ENCODE results near the gene NPRL2. TPM values are rescaled to one million over a fixed set of nuclear protein-coding genes. Genes with fewer than 3 reads are reported as not detected.

NPRL2 gene
- total and polyA plus RNA-seq, 2 experiments from 2014 or later = 22.3 to 27.7 TPM

DNA sequence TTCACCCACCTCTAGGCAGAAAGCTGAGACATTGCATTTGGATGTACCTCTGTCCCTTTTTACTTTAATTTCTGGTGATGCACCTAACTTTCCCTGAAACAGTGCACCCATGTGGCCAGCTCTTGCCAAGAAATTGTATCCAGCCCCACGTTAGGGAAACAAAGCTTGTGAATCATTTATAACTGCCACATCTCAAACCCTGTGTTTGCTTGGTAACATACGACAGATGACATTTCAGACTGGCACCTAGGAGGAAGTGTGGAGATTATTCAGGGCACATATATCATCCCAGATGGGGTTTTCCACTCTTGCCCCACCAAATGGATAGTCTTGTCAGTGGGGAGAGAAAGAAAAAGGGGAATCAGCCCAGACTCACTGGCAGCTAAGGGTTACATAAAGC lies 2.2 kb upstream of the NPRL2 start:
- H3K4me3 ChIP-seq = no peak overlapping the region
- H3K27ac ChIP-seq (ENCODE audit: low read depth) = no peak overlapping the region
- peaks cover 5% of the 10 kb centered on the region; the same call in 1 of the 2 replicates for H3K4me1 ChIP-seq (ENCODE audit: insufficient read depth)
- H3K4me2 ChIP-seq = no peak overlapping the region
- no peaks in the 10 kb centered on the region for H3K9me3 Mint-ChIP-seq
- H3K36me3 Mint-ChIP-seq (ENCODE audit: low read depth) = peaks cover 13% of the 10 kb centered on the region
- ATAC-seq (no peak), DNase-seq (ENCODE audit: low spot score) (no peak)
- no peaks in the 10 kb centered on the region for H3K27me3 ChIP-seq (ENCODE audit: insufficient read depth)
- no peaks in the 10 kb centered on the region for H3K36me3 ChIP-seq (ENCODE audit: insufficient read depth)
- H3K4me3 Mint-ChIP-seq = no peak overlapping the region
- H3K4me1 Mint-ChIP-seq = peaks cover 20% of the 10 kb centered on the region
- H3K79me2 ChIP-seq (replicated peaks; ENCODE audit: insufficient read depth) = peaks cover 11% of the 10 kb centered on the region
- H3K27ac Mint-ChIP-seq = no peak overlapping the region
- peak; percentile 42 to 44 for TF ChIP-seq CTCF (conservative IDR thresholded peaks at IDR 0.05; ENCODE audit: low read depth in 2 of 2)
- TF ChIP-seq POLR2AphosphoS5 (IDR thresholded peaks at IDR 0.05; ENCODE audit: low read depth) = no peak
- 0 out of 2 replicates have a peak, but pooled peaks cover 2% of the 10 kb centered on the region for H3F3A ChIP-seq (replicated peaks; ENCODE audit: low read depth)
- H3K9me2 ChIP-seq (ENCODE audit: insufficient read depth) = no peaks in the 10 kb centered on the region
- H3K27me3 Mint-ChIP-seq (ENCODE audit: insufficient read depth, low read depth, poor library complexity) = peaks cover 5% of the 10 kb centered on the region
- H2AFZ ChIP-seq = no peak overlapping the region
- H4K20me1 ChIP-seq (replicated peaks; ENCODE audit: insufficient read depth) = peaks cover 23% of the 10 kb centered on the region

- ATAC-seq (no peak), DNase-seq (ENCODE audit: low spot score) (no peak)
- Mint-ChIP-seq H3K27ac (no peak overlapping the region), H3K4me3 (peak overlapping the region; percentile 95), H3K27me3 (ENCODE audit: insufficient read depth, low read depth, poor library complexity) (peaks cover 7% of the 10 kb centered on the region), H3K9me3 (no peaks in the 10 kb centered on the region), H3K4me1 (peaks cover 13% of the 10 kb centered on the region), H3K36me3 (ENCODE audit: low read depth) (peaks cover 12% of the 10 kb centered on the region)
- no peaks in the 10 kb centered on the region; the same call in 1 of the 2 replicates for H3K79me2 ChIP-seq (replicated peaks; ENCODE audit: insufficient read depth)
- H3K4me1 ChIP-seq (ENCODE audit: insufficient read depth) = peaks cover 3% of the 10 kb centered on the region; the same call in 1 of the 2 replicates
- no peak overlapping the region for H3K27ac ChIP-seq (ENCODE audit: low read depth)
- peak overlapping the region; percentile 58; the same call in 1 of the 2 replicates for H2AFZ ChIP-seq
- H3F3A ChIP-seq (replicated peaks; ENCODE audit: low read depth) = 0 out of 2 replicates have a peak, but pooled peaks cover 2% of the 10 kb centered on the region
- peaks cover 6% of the 10 kb centered on the region; the same call in 1 of the 2 replicates for H3K27me3 ChIP-seq (ENCODE audit: insufficient read depth)
- peak overlapping the region; percentile 67 for H3K4me3 ChIP-seq
- H4K20me1 ChIP-seq (replicated peaks; ENCODE audit: insufficient read depth) = peaks cover 9% of the 10 kb centered on the region; the same call in 1 of the 2 replicates
- peak overlapping the region; percentile 99 for H3K4me2 ChIP-seq
- no peaks in the 10 kb centered on the region for H3K9me2 ChIP-seq (ENCODE audit: insufficient read depth)
- H3K36me3 ChIP-seq (ENCODE audit: insufficient read depth) = no peaks in the 10 kb centered on the region
- TF ChIP-seq CREB1 (CRISPR knock-in tag; IDR thresholded peaks at IDR 0.05; ENCODE audit: low read depth) (no peak), REST (IDR thresholded peaks at IDR 0.05; ENCODE audit: unreplicated experiment) (no peak), POLR2AphosphoS5 (IDR thresholded peaks at IDR 0.05; ENCODE audit: low read depth) (no peak), CTCF (conservative IDR thresholded peaks at IDR 0.05; ENCODE audit: low read depth in 2 of 2) (no peak), EZH2phosphoT487 (IDR thresholded peaks at IDR 0.05; ENCODE audit: unreplicated experiment) (no peak), NANOG (IDR thresholded peaks at IDR 0.05; ENCODE audit: borderline replicate concordance) (no peak)
- TF ChIP-seq, protein P1, sequence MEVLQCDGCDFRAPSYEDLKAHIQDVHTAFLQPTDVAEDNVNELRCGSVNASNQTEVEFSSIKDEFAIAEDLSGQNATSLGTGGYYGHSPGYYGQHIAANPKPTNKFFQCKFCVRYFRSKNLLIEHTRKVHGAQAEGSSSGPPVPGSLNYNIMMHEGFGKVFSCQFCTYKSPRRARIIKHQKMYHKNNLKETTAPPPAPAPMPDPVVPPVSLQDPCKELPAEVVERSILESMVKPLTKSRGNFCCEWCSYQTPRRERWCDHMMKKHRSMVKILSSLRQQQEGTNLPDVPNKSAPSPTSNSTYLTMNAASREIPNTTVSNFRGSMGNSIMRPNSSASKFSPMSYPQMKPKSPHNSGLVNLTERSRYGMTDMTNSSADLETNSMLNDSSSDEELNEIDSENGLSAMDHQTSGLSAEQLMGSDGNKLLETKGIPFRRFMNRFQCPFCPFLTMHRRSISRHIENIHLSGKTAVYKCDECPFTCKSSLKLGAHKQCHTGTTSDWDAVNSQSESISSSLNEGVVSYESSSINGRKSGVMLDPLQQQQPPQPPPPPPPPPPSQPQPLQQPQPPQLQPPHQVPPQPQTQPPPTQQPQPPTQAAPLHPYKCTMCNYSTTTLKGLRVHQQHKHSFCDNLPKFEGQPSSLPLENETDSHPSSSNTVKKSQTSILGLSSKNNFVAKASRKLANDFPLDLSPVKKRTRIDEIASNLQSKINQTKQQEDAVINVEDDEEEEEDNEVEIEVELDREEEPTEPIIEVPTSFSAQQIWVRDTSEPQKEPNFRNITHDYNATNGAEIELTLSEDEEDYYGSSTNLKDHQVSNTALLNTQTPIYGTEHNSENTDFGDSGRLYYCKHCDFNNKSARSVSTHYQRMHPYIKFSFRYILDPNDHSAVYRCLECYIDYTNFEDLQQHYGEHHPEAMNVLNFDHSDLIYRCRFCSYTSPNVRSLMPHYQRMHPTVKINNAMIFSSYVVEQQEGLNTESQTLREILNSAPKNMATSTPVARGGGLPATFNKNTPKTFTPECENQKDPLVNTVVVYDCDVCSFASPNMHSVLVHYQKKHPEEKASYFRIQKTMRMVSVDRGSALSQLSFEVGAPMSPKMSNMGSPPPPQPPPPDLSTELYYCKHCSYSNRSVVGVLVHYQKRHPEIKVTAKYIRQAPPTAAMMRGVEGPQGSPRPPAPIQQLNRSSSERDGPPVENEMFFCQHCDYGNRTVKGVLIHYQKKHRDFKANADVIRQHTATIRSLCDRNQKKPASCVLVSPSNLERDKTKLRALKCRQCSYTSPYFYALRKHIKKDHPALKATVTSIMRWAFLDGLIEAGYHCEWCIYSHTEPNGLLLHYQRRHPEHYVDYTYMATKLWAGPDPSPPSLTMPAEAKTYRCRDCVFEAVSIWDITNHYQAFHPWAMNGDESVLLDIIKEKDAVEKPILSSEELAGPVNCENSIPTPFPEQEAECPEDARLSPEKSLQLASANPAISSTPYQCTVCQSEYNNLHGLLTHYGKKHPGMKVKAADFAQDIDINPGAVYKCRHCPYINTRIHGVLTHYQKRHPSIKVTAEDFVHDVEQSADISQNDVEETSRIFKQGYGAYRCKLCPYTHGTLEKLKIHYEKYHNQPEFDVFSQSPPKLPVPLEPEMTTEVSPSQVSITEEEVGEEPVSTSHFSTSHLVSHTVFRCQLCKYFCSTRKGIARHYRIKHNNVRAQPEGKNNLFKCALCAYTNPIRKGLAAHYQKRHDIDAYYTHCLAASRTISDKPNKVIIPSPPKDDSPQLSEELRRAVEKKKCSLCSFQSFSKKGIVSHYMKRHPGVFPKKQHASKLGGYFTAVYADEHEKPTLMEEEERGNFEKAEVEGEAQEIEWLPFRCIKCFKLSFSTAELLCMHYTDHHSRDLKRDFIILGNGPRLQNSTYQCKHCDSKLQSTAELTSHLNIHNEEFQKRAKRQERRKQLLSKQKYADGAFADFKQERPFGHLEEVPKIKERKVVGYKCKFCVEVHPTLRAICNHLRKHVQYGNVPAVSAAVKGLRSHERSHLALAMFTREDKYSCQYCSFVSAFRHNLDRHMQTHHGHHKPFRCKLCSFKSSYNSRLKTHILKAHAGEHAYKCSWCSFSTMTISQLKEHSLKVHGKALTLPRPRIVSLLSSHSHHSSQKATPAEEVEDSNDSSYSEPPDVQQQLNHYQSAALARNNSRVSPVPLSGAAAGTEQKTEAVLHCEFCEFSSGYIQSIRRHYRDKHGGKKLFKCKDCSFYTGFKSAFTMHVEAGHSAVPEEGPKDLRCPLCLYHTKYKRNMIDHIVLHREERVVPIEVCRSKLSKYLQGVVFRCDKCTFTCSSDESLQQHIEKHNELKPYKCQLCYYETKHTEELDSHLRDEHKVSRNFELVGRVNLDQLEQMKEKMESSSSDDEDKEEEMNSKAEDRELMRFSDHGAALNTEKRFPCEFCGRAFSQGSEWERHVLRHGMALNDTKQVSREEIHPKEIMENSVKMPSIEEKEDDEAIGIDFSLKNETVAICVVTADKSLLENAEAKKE (CRISPR knock-in tag; IDR thresholded peaks at IDR 0.05) = no peak
Measured at GRCh38 chr3:50351323-50351697, 735 bp upstream of the NPRL2 start.
